K562 (cell line): ENCODE data around the gene WNT7A. TPM values are rescaled to one million over a fixed set of nuclear protein-coding genes. Genes with fewer than 3 reads are reported as not detected.

Experiments
- ATAC-seq: fragments of 200-7000 bp; cut with Tn5 transposase; 3 replicates; pipeline ENCODE4 v1.9.1; 2020; ENCODE audit warnings: moderate library complexity
- BruUV-seq: library from RNA; stranded (reverse); fragments of 400-500 nt; replicated peaks from 2 replicates; lab custom pipeline; 2021; lab: Mats Ljungman, UMichigan
- CTCF ChIA-PET: fragments of 300-600 bp; formaldehyde crosslinking; extraction: SDS; loops from one replicate; lab custom pipeline; 2021; ENCODE audit warnings: low intra/inter-chr PET ratio; lab: Yijun Ruan, JAX
- POLR2A ChIA-PET: fragments of 300-600, 350-650 bp; sonication (Branson Sonifier 250); formaldehyde crosslinking; extraction: SDS; loops from one replicate; lab custom pipeline; 2021; ENCODE audit warnings: antibody characterized with exemption, inconsistent platforms; lab: Yijun Ruan, JAX
- DNase-seq, 4 experiments: peaks; one replicate each; pipeline versions ENCODE4 v3.0.0 to v3.0.0-alpha.2; 2011 to 2018; ENCODE audit warnings: low spot score in 3 of 4, mixed read lengths in 3 of 4; ENCODE audit errors: extremely low read depth in 1 of 4
- FAIRE-seq: peaks from 2 replicates; lab custom pipeline; 2011; peaks lifted over from hg19 to GRCh38; lab: Jason Lieb, UNC
- H2AFZ ChIP-seq: 2 replicates; pipeline ENCODE4 v1.6.0; 2011; ENCODE audit warnings: low read depth, low read length, control low read depth, inconsistent platforms
- H3K27ac ChIP-seq: fragments of 200-600 bp; 3 replicates; pipeline ENCODE4 v1.8.0; 2011; ENCODE audit warnings: low read depth, mild to moderate bottlenecking, control low read depth, inconsistent platforms, low read length, moderate library complexity, mixed read lengths; ENCODE audit errors: extremely low read depth
- H3K27me3 ChIP-seq, 2 experiments: fragments of 300-600 bp in 1 of 2; 2 replicates in 1 of 2; 3 replicates in 1 of 2; pipeline versions ENCODE4 v1.6.0 to v1.8.0; 2011; ENCODE audit warnings: inconsistent platforms in 2 of 2, low read length in 2 of 2, mild to moderate bottlenecking in 1 of 2, mixed read lengths in 1 of 2, moderate library complexity in 1 of 2; ENCODE audit not compliant: control insufficient read depth in 2 of 2, insufficient read depth in 2 of 2
- H3K36me3 ChIP-seq: fragments of 300-600 bp; 3 replicates; pipeline ENCODE4 v1.8.0; 2011; ENCODE audit warnings: mild to moderate bottlenecking, low read length, inconsistent platforms; ENCODE audit not compliant: control insufficient read depth, insufficient read depth
- H3K4me1 ChIP-seq, 2 experiments: fragments of 200-600 bp in 1 of 2; replicated peaks in 1 of 2; 2 replicates in 1 of 2; 3 replicates in 1 of 2; pipeline versions ENCODE4 v1.5.1 to v1.8.0; 2011; ENCODE audit warnings: inconsistent platforms in 2 of 2, low read length in 2 of 2, mild to moderate bottlenecking in 1 of 2, mixed read lengths in 1 of 2, moderate library complexity in 1 of 2; ENCODE audit not compliant: control insufficient read depth in 2 of 2, insufficient read depth in 2 of 2
- H3K4me2 ChIP-seq: 2 replicates; pipeline ENCODE4 v1.6.1; 2011; ENCODE audit warnings: low read length, control low read depth, inconsistent platforms, mixed read lengths; ENCODE audit not compliant: insufficient read depth
- H3K4me3 ChIP-seq: fragments of 200-600 bp; sonication (generic), shearing (Covaris generic); 2 replicates; pipeline ENCODE4 v1.5.1; 2016; ENCODE audit warnings: control low read depth, inconsistent platforms
- H3K79me2 ChIP-seq: fragments of 200-600 bp; 3 replicates; pipeline ENCODE4 v1.8.0; 2011; ENCODE audit warnings: low read length, inconsistent platforms; ENCODE audit not compliant: control insufficient read depth, insufficient read depth
- H3K9ac ChIP-seq, 2 experiments: 2 replicates each; pipeline versions ENCODE4 v1.6.0 to v1.6.1; 2011; ENCODE audit warnings: low read depth in 2 of 2, low read length in 2 of 2, control low read depth in 1 of 2, inconsistent platforms in 1 of 2, mild to moderate bottlenecking in 1 of 2, mixed read lengths in 1 of 2; ENCODE audit not compliant: insufficient read depth in 1 of 2
- H3K9me1 ChIP-seq: one replicate; pipeline ENCODE4 v1.6.0; 2011; ENCODE audit warnings: inconsistent platforms, mild to moderate bottlenecking, low read length, moderate library complexity; ENCODE audit not compliant: control insufficient read depth, insufficient read depth
- H3K9me3 ChIP-seq: replicated peaks from 2 replicates; pipeline ENCODE4 v1.5.1; 2011; ENCODE audit warnings: low read depth, low read length, inconsistent platforms; ENCODE audit not compliant: control insufficient read depth, insufficient read depth
- H4K20me1 ChIP-seq: replicated peaks from 2 replicates; pipeline ENCODE4 v1.6.1; 2011; ENCODE audit warnings: low read length, inconsistent platforms, mixed read lengths; ENCODE audit not compliant: control insufficient read depth, insufficient read depth
- CBFA2T3 ChIP-seq: fragments of 450-650 bp; IDR thresholded peaks from 2 replicates; pipeline ENCODE4 v1.6.1; 2017
- GATAD2A ChIP-seq: fragments of 450-650 bp; IDR thresholded peaks from 2 replicates; pipeline ENCODE4 v1.6.1; 2017
- JUN ChIP-seq, 2 experiments: sonication (generic) in 1 of 2; formaldehyde crosslinking in 1 of 2; IDR thresholded peaks; 2 replicates each; pipeline versions ENCODE4 v1.6.1 to v1.8.0; 2012 to 2022; ENCODE audit warnings: borderline replicate concordance in 2 of 2, mild to moderate bottlenecking in 2 of 2, improper control_type of control experiment in 1 of 2, low read depth in 1 of 2, low read length in 1 of 2, missing genetic modification reagents in 1 of 2
- WGBS: fragments of 100-300 bp; shearing (Covaris generic); methylation state at CpG from one replicate; pipeline ENCODE4 v1.1.6; 2016; ENCODE audit warnings: low coverage, mixed read lengths; ENCODE audit not compliant: insufficient coverage; ENCODE audit errors: missing lambda C conversion rate; 5-methylcytosine and 5-hydroxymethylcytosine counted together
- in situ Hi-C: fragments of 300-500 bp; cut with MboI; formaldehyde crosslinking; loops from 4 replicates; pipeline ENCODE4 v1.15.0; 2018; ENCODE audit warnings: inconsistent platforms, mixed read lengths
- intact Hi-C: fragments of 100-400 bp; cut with micrococcal nuclease; formaldehyde crosslinking; loops from 2 replicates; pipeline ENCODE4 v1.14.2; 2022
- polyA plus RNA-seq, 8 experiments: library from polyadenylated mRNA; depleted of rRNA in 4 of 8; stranded (reverse) in 5 of 8; unstranded in 3 of 8; fragments of >200 nt; fragmentation: Nextera tagmentation in 2 of 8; fragmentation: Illumina TruSeq in 1 of 8; extraction: Ambion mirVana in 2 of 8; extraction: Trizol in 1 of 8; gene quantifications; 2 replicates each; pipeline versions ENCODE4 v1.2.1 to v1.2.3, GENCODE V29; 2011 to 2014; ENCODE audit warnings: inconsistent platforms in 1 of 8, missing spikeins in 1 of 8
- total RNA-seq, 7 experiments: library from RNA; depleted of rRNA in 6 of 7; stranded (reverse); fragments of >200 nt in 6 of 7; fragmentation: Illumina TruSeq in 2 of 7; extraction: Trizol in 2 of 7; gene quantifications; 2 replicates each; pipeline versions ENCODE4 v1.2.1 to v1.2.3, GENCODE V29; 2011 to 2021; ENCODE audit warnings: low replicate concordance in 1 of 7

The WNT7A gene
- total and polyA plus RNA-seq, 9 of the 15 experiments (the other 6 are each of a cell fraction or from before 2014, with no cell fraction given): 0.03 TPM; not detected in 8

DNA sequence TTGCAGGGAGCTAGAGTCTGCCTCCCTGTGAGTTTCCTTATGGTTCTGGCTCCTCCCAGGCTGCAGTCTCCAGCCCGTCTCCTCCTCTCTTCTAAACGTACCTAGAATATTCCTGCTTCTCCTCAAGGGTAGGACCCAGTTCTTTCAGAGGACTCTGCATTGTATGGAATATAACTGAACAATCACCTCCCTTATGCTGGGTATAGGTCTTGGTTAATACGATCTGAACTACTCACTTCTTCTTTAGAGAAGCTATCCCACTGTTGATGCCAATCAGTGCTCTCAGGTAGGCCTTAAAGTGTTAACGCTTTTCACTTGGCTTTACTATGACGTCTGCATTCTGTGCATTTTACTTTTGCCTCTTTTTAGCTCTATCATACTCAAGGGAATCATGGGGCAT lies 98.5 kb downstream of the WNT7A start (continued):
- TF ChIP-seq JUN (IDR thresholded peaks at IDR 0.05; ENCODE audit: borderline replicate concordance, low read depth, low read length) (no peak), JUN (CRISPR knock-in tag; IDR thresholded peaks at IDR 0.05; ENCODE audit: borderline replicate concordance) (no peak)

DNA sequence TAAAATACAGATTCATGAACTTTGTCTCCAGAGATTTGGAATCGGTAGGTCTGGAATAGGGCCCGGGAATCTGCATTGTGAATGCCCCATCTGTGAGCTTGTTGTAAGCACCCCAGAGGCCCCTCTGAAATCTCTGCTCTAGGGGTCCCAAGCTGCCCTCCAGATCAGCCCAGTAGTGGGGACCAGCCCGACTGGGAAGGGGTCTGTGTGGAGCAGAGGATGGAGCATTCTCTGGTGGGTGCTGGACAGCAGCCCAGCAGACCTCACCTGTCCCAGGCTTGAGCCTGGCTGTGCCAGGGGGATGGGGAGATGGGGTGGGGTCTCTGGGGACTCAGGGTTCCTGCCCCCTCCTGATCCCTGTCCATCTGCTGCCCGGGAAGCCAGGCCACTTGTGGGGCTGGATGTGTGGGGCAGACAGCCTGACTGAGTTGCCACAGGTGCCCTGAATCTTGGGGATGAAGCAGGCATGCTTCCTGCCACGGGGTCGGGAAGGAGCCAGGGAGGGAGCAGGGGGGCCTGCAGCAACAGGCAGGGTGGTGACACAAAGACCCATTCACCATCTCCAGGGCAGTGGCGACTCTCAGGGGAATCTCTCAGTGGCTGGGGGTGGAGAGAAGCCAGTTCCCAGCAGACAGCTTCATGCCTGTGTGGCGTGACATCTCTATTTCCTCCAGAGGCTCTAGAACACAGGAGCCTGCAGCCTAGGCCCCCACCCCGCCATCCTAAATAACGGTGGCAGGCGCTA lies 99.3 kb downstream of the WNT7A start:
- WGBS: 0% methylated on average over 11 of the region's 11 CpGs
- ATAC-seq (no peak), DNase-seq (no peak), FAIRE-seq (no peak)
- no TSS peak for BruUV-seq
- TF ChIP-seq CBFA2T3 (peak; percentile 64), GATAD2A (no peak)
- in situ Hi-C loops: no loop called here
- CTCF ChIA-PET: no interaction called here
- Histone ChIP-seq H3K4me2 (no peak overlapping the region), H3K36me3 (no peaks in the 10 kb centered on the region), H3K9me1 (no peaks in the 10 kb centered on the region), H3K4me1 (no peaks in the 10 kb centered on the region), H3K9ac (no peak overlapping the region; a peak in 1 of 4 replicates), H3K79me2 (no peaks in the 10 kb centered on the region), H3K27ac (no peak overlapping the region), H3K9me3 (no peaks in the 10 kb centered on the region), H3K4me3 (no peak overlapping the region), H2AFZ (no peak overlapping the region), H3K27me3 (peaks cover 40 to 60% of the 10 kb centered on the region in 2 experiments; a peak in 4 of 5 replicates), H4K20me1 (0 out of 2 replicates have a peak, but pooled peaks cover 8% of the 10 kb centered on the region)
- POLR2A ChIA-PET: interaction anchor here (1.7 kb wide), 1 partner anchor 125 kb away, joined by 3 read pairs; no protein-coding TSS in a partner anchor
- intact Hi-C loops: no loop called here
